ENCODE results near the gene EFEMP2.

EFEMP2 gene

DNA sequence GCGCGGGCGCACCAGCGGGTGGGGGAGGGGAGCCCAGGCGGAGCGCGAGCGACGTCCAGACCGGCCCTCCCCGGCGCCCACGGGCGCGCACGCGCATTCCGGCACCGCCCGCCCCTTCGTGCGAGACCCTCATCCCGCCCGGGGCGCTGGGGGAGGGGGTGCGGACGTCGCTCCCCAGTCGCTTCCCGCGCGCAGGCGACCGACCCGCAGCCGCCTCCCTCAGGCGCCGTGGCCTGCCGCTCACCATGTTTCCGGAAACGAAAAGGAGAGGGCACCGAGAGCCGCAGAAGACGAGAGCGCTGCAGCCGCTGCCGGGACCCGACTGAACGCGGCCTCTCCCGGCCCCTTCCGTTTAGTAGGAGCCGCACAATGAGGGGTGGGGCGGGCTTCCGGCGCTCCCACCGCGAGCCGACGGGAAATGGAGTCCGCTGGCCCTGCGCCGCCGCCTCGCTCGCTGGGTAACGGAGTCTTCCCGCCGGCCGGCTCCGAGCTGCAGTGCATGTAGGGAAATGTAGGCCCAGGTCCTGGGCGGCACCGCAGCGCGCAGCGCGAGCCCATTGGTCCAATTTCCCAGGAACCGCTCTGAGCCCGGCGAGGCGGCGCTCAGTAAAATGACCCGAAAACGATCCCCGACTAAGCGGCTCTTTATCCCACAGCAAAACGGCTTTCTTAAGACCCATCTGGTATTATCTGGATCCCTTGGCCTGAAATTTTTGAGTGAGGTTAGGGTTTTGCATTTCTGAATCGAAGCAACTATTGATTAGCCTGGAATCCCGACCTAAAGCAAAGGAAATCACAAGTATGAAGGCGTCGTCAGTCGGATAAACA lies 14.5 kb downstream of the EFEMP2 start, which contains the start of gene CFL1:
TSS of gene CFL1 (minus strand) at position 328 of the 828 bp plus-strand sequence. CDS start at position 247, 81 bp downstream.
- peak; percentile 94 for DNase-seq (ENCODE audit: low spot score)
- TF ChIP-seq, protein P1, sequence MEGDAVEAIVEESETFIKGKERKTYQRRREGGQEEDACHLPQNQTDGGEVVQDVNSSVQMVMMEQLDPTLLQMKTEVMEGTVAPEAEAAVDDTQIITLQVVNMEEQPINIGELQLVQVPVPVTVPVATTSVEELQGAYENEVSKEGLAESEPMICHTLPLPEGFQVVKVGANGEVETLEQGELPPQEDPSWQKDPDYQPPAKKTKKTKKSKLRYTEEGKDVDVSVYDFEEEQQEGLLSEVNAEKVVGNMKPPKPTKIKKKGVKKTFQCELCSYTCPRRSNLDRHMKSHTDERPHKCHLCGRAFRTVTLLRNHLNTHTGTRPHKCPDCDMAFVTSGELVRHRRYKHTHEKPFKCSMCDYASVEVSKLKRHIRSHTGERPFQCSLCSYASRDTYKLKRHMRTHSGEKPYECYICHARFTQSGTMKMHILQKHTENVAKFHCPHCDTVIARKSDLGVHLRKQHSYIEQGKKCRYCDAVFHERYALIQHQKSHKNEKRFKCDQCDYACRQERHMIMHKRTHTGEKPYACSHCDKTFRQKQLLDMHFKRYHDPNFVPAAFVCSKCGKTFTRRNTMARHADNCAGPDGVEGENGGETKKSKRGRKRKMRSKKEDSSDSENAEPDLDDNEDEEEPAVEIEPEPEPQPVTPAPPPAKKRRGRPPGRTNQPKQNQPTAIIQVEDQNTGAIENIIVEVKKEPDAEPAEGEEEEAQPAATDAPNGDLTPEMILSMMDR (IDR thresholded peaks at IDR 0.05; ENCODE audit: extremely low read depth, missing control alignments) = no peak

DNA sequence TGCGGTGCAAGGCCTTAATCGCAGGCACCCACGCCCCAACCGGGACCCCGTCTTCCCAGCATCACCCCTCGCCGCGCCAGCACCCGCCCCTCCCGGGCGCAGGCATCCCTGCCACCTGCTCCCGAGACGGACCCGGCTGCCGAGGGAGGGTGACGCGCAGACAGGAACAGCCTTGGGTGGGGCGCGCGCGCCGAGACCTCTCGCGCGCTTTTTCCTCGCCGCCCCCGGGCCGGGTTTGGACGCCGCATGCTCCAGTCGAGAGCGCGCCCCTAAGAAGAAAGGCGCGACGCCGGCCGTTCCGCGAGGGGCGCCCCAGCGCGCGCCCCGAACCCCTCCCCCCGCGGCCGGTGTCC lies 15.1 kb downstream of the EFEMP2 start:
- DNase-seq (ENCODE audit: low spot score) = no peak
- TF ChIP-seq, protein P1 (IDR thresholded peaks at IDR 0.05; ENCODE audit: extremely low read depth, missing control alignments) = no peak

- TF ChIP-seq, protein P1 (IDR thresholded peaks at IDR 0.05; ENCODE audit: extremely low read depth, missing control alignments) = no peak
- DNase-seq (ENCODE audit: low spot score) = peak; percentile 86
Measured at GRCh38 chr11:65856689-65857499, 15.7 kb downstream of the EFEMP2 start.

GRCh38 chr11:65855927-65856363 lies 16.7 kb downstream of the EFEMP2 start:
- TF ChIP-seq, protein P1 (IDR thresholded peaks at IDR 0.05; ENCODE audit: extremely low read depth, missing control alignments) = no peak
- no peak for DNase-seq (ENCODE audit: low spot score)

- TF ChIP-seq, protein P1 (IDR thresholded peaks at IDR 0.05; ENCODE audit: extremely low read depth, missing control alignments) = no peak
- DNase-seq (ENCODE audit: low spot score) = no peak
Measured at GRCh38 chr11:65854852-65855837, 17.5 kb downstream of the EFEMP2 start.

DNA sequence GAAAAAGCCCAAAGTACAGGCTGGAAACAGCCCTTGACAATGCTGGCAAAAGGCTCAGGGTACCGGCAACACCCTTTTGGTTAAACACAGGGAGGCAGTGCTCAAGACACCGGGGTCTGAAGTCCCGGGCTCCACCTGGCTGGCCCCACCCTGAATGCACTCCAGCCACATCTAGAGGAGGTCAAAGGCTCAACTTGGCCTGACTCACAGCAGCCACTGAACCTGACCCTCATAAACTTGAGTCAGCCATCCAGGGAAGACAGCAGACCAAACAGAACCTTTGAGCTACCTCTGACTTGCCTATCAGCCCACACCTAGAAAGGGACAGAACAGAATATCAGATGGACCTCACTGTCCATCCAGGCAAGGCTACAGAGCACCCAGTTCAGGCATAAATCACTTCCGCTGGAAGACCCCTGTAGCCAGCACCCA lies 18.4 kb downstream of the EFEMP2 start:
- TF ChIP-seq, protein P1 (IDR thresholded peaks at IDR 0.05; ENCODE audit: extremely low read depth, missing control alignments) = no peak

More for the DNA sequence above, 18.4 kb downstream of the EFEMP2 start:
- DNase-seq (ENCODE audit: low spot score) = no peak

Data from GM20000 (cell line).